HG02938 (cell line): ENCODE data around the gene CLUH.
"Not testable (repeated sequence)": the region's sequence is repeated elsewhere in the genome, so short reads cannot be mapped to it uniquely, and the experiment has no call there.

Experiments used
- ATAC-seq: cut with Tn5 transposase; IDR thresholded peaks from one replicate; pipeline ENCODE4 v1.9.1; 2021; ENCODE audit warnings: mild to moderate bottlenecking, moderate library complexity; ENCODE audit not compliant: unreplicated experiment

The CLUH gene

GRCh38 chr17:2690165-2691068 is 21.1 kb downstream of the CLUH start:
- no peak for ATAC-seq

- ATAC-seq = no peak
Observed at GRCh38 chr17:2689411-2690164, 22.0 kb downstream of the CLUH start.

DNA sequence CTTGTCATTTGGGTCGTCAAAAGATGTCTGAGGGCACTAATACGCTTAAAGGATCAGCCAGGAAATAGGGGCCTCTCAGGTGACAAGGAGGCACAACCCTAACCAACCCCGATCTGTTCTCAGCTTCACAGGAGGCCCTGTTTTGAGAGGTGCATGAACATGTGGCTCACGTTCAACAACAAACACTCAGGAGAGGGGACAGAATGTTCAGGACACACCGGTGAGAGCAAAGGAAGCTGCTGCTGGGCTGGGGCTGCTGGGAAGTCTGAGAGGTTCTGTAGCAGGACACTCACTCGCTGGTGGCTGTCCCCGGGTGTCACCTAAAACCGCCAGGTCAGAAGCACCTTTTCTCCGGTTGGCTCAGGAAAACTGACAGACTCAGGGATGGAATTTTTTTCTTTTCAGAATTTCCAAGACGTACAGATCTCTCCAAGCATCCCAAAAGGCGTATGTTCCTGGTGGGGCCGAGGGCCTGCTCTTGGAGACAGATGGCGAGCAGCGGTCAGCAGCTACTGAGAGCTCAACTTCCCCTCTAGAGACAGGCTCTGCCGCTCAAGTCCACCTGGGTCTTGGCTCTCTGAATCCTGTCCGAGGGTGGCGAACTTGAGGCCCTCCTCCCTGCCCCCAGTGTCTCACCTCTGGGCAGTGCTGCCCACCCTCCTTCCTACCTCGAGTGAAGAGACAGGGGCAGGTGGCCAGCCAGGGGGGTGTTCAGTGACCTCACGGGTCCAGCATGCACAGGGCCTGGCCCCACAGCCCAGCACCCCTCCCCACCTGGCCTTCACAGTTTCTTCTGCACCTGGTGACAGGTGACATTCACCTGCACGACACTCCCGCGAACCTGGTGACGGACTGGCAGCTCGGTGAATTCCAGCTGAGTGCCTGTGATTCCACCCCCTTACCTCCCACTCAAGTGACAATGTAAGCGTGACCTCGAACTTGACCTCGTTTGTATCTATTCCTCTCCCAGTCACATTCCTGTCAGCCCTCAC is 22.9 kb downstream of the CLUH start:
- ATAC-seq = no peak

GRCh38 chr17:2687074-2687418 is 24.5 kb downstream of the CLUH start:
- no peak for ATAC-seq

- ATAC-seq = no peak
Observed at GRCh38 chr17:2685696-2686095, 25.9 kb downstream of the CLUH start.

DNA sequence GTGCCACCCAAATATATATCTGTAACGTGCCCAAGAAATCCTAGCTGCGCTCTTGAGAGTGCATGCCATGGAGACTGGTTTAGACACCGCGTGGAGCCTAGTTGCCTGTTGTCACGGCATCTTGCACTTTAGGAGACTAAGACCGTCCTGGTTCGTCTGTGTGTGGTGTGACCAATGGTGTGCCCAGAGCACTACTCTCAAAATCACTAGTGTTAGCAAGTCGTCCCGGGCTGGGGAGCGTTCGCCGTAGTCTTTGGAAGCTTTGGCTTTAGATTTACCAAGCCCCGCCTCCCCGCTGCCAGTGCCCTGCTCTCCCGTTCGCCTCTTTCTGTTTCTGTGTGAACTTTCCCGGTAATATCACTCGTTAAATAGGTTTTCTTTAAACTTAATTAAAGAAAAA is 27.0 kb downstream of the CLUH start:
- ATAC-seq = no peak

- ATAC-seq = no peak
Observed at GRCh38 chr17:2683912-2684311, 27.7 kb downstream of the CLUH start.

DNA sequence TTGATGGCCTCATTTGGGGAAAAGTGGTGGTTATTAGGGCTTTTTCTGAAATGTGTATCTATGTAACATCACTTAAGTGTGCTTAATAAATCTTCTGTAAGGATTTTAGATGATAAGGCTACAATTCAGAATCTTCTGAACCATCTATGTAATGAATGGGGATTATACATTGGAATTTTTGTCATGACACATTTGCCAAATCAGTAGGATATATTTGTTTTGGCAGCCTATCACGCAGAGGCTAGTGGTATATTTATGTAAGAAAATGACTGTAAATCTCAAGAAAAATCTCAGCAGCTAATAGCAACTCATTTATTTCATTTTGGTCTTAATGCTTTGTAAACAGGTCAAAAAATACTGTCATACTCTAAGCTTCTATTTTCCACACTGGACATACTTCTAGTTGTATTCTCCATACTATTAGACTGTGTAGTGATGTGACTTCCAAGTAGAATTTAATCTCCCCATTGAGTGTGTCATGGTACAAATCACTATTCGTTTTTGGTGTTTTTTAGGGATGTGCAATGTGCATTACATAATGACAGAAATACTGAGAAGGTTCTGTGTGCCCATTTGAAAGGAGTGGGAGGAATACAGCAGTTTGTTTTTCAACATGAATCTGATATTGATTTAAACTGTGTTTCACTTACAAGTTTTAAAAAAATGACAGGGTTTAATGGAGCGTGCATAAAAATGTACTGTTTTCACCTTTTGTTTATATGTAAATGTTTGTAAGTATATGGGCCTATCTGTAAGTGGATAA is 29.2 kb downstream of the CLUH start:
- ATAC-seq = no peak

- no peak for ATAC-seq
Observed at GRCh38 chr17:2681650-2682049, 29.9 kb downstream of the CLUH start.

GRCh38 chr17:2680961-2681360 is 30.6 kb downstream of the CLUH start:
- no peak for ATAC-seq

DNA sequence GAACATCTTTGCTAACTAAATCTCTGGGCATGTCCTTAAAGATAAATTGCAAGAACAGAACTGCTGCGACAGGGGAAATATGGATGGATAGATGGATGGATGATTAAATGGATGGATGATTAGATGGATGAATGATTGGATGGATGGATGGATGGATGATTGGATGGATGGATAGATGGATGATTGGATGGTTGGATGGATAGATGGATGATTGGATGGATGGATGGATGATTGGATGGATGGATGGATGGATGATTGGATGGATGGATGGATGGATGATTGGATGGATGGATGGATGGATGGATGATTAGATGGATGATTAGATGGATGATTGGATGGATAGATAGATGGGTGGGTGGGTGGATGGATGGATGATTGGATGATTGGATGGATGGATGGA is 32.3 kb downstream of the CLUH start:
- ATAC-seq = not testable (repeated sequence)

- ATAC-seq = no peak
Observed at GRCh38 chr17:2672026-2672425, 39.5 kb downstream of the CLUH start.

DNA sequence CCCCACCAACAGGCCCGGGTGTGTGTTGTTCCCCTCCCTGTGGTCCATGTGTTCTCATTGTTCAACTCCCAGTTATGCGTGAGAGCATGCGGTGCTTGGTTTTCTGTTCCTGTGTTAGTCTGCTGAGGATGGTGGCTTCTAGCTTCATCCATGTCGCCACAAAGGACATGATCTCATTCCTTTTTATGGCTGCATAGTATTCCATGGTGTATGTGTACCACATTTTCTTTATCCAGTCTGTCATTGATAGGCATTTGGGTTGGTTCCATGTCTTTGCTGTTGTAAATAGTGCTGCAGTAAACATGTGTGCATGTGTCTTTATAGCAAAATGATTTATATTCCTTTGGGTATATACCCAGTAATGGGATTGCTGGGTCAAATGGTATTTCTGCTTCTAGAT is 51.2 kb downstream of the CLUH start:
- not testable (repeated sequence) for ATAC-seq

DNA sequence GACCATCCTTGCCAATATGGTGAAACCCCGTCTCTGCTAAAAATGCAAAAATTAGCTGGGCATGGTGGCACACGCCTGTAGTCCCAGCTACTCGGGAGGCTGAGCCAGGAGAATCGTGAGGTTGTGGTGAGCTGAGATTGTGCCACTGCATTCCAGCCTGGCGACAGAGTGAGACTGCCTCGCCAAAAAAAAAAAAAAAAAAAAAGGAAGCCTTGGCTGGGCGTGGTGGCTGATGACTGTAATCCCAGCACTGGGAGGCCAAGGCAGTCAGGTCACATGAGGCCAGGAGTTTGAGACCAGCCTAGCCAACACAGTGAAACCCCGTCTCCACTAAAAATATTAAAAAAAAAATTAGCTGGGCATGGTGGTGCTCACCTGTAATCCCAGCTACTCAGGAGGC is 52.2 kb downstream of the CLUH start:
- ATAC-seq = not testable (repeated sequence)

- no peak for ATAC-seq
Observed at GRCh38 chr17:2656283-2656682, 55.3 kb downstream of the CLUH start.

DNA sequence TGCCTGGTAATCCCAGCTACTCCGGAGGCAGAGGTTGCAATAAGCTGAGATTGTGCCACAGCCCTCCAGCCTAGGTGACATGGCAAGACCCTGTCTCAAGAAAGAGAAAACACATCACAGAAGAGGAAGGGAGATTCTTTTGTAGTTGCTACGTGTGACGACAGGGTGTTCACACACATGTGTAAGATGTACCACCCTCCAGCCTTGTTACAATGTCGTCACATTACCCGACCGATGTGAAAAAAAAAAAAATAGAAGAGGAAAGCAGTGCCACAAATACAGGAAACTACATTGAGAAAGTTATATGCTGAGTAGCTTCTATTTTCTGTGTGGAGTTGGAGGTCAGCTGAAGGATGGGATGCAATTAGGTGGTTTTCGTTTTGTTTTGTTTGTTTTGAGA is 56.0 kb downstream of the CLUH start:
- no peak for ATAC-seq

GRCh38 chr17:2652911-2653310 is 58.7 kb downstream of the CLUH start:
- ATAC-seq = not testable (repeated sequence)

DNA sequence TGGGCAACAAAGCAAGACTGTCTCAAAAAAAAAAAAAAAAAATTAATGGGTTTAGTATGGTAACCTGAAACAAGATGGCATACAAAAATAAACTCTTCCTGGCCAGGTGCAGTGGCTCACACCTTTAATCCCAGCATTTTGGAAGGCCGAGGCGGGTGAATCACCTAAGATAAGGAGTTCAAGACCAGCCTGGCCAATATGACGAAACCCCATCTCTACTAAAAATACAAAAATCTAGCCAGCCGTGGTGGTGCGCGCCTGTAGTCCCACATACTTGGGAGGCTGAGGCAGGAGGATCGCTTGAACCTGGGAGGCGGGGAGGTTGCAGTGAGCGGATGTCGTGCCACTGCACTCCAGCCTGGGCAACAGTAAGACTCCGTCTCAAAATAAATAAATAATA is 62.4 kb downstream of the CLUH start:
- ATAC-seq = no peak

GRCh38 chr17:2647957-2648356 is 63.6 kb downstream of the CLUH start:
- no peak for ATAC-seq

- no peak for ATAC-seq
Observed at GRCh38 chr17:2644971-2645370, 66.6 kb downstream of the CLUH start.
